SIG-M5 treated with dmso at 0.1 percent for 504 hours (cell line): ENCODE measurements around the gene PYGO1.
"Not testable (repeated sequence)": the region's sequence is repeated elsewhere in the genome, so short reads cannot be mapped to it uniquely, and the experiment has no call there.

Experiments
- DNase-seq: peaks from one replicate; lab custom pipeline; 2025; ENCODE audit not compliant: unreplicated experiment; lab: John Stamatoyannopoulos, UW

PYGO1 gene, protein sequence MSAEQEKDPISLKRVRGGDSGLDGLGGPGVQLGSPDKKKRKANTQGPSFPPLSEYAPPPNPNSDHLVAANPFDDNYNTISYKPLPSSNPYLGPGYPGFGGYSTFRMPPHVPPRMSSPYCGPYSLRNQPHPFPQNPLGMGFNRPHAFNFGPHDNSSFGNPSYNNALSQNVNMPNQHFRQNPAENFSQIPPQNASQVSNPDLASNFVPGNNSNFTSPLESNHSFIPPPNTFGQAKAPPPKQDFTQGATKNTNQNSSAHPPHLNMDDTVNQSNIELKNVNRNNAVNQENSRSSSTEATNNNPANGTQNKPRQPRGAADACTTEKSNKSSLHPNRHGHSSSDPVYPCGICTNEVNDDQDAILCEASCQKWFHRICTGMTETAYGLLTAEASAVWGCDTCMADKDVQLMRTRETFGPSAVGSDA

DNA sequence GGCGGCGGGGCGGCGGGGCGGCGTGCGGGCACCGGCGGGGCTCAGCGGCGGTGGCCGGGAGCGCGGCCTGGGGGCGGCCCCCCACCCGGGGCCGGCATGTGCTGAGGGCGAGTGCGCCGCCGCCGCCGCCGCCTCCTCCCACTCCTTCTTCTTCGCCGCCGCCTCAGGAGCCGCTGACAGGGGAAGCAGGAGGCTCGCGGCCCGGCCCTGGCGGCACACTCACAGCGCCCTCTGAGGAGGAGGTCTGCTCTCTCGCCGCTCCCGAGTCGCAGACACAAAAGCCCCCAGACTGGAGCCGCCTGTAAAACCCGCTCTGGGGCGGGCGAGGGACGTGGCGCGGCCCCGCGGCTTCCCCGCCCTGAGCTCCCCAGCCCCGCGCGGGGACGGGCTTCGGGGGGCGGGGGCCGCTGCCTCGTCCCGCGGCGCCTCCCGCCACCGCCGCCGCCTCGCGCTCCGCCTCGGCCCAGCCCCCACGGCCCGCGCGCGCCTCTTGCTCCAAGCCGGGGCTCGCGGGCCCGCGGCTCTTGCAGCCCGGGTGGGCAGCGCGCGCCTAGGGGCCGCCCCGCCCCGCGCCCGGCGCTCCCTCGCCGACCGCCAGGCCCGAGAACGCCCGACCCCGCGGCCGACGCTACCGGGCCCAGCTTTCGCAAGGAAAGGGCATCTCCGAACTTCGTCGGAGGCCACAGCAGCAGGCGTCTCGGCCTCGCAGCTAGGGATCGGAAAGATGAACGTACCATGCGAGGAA is at the start of gene PYGO1:
Gene PYGO1, minus strand, starts transcription at position 276 of the 745 bp plus-strand sequence. CDS start 462 bp downstream, outside the sequence.
- peak; percentile 36 for DNase-seq

DNA sequence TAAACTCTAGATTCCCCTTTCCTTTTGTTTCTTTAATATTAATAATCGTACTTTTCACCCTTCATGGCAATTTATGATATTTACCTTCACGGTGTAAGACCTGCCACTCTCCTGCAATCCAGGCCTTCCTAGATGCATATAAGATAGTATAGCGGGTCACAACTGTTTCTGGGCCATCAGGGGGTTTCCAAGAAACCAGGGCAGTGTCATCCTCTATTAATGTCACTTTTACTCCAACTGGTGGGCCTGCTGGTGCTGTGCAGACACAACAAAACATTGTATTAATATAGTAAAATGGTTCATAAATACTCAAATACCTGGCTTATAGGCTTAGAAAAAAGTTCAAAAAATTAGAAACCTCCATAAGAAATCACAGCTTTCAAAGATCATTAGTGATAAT is 48.9 kb upstream of the PYGO1 start:
- no peak for DNase-seq

DNA sequence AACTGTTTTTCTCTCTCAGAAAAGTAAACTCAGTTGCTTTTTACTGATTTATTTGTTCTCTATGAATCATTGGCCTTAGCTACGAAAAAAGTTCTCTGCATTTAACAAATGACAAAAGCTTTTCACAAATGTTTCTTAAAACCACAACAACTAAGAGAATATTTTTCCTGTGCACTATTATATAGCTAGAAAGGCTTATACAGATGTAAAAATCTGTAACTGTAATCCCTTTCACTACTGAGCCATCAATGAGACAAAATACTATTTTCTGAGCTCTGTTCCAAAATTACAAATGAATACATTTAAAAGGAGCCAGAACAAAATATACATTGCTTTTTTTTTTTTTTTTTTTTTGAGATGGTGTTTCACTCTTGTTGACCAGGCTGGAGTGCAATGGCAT is 45.6 kb upstream of the PYGO1 start:
- no peak for DNase-seq

DNA sequence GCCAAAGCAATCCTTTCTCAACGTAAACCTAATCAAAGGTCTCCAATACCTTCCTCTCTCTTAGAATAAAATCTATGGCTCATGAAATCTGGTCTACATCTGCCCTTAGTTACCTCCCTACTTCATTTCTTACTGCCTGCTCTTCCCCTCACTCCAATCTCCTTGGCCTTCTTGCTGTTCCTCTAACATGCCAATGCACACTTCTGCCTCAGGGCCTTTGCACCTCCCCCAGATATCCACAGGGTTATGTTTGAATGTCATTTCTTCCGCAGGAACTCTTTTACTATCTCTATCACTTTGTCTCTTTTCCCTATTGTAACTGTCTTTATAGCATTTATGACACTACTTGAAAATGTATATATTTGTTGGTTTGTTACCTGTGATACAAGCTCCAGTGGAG is 44.3 kb upstream of the PYGO1 start:
- no peak for DNase-seq

DNA sequence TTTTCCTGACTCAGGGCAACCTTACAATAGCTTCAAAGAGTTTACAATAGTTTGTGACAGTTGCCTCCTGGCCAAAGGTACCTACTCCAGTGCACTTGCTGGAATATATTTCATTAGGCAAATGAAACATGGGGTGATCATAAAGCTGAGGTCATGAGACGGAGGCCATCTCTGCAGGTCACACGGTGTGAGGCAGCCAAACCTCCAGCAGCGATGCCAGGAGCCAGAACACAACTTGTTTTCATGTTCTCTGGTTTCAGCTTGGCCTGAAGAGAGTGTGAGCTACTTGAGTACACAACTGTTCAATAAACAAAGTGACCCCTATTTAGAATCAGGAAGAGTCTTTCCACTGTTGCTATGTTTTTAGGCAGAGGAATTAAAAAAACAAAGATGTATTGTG is 42.7 kb upstream of the PYGO1 start:
- no peak for DNase-seq

DNA sequence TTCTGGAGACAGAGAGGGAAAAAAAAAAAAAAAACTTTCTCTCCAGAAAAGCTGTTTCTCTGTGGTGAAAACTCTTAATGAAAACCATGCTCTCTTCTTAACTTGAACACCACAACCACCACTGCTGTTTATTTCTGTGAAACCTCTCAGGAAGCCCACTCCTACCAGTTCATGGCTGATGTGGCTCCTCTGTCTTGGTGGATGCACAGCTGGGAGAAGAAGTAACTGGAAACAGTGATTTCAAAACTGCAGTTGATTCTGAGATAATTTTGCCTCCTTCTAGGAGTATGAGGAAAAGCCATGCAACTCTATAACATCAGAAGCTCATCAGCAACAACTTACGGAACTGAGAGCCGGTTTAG is 40.2 kb upstream of the PYGO1 start:
- no peak for DNase-seq

DNA sequence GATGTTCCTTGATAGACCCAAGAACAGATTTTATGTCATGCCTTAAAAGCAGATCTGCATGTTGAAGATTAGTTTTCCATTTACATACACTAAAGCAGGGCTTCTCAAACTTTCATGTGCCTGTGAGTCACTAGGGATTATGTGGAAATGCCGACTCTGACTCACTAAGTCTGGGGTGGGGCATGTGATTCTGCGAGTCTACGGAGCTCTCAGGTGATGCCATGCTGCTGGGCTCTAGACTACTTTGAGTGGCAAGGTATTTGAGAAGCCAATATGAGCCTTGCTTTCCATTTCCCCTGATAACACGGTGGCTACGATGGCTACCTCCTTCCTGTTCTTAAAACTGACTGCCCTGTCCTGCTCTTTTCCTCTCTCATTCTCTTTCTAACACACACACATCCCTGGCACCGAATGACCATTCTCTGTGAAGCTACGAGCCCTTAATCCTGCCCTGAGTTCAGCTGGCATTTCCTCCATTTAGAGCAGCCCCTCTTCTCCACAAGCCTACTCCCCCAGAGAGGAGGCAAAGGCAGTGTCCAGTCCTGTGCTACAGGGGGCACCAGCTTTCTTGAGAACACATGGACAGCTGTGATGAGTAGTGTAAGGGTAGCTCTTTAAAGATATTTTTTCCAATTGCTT is 39.7 kb upstream of the PYGO1 start:
- peak; percentile 34 for DNase-seq

DNA sequence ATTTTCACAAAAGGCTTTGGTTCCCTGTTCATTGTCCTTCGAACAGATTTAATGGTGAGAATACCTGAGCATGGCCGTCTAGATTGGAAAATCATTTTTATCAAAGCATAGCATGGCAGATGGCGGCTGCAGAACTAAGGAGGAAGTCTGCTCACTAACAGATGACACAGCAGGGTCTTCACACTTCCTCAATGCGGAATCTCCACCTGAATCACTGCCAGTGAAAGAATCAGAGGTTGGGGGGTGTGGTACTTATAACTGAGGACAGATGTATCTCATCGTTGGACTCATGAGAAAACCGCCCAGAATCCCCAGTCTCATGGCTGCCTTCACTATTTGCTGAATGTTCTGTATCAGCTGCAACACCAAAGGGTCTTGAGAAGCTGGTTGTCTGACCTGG is 31.6 kb upstream of the PYGO1 start:
- no peak for DNase-seq

DNA sequence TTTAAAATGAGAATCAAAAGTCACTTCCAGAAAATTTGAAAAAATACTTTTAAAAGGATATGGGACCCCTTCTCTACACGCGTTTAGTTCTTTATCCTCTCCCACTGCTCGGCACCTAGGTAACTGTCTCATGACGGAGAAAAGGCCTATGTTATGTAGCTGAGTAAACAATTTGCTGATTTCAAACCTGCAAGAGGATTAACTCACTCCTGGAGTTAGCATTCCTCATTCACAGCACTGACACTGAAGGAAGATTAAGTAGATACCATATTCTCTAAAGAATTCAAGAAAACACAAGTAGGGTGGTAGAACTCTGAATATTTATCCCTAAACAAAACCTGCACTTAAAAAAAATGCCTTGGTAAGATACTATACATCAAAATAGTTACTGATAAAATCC is 30.2 kb upstream of the PYGO1 start:
- DNase-seq = no peak

DNA sequence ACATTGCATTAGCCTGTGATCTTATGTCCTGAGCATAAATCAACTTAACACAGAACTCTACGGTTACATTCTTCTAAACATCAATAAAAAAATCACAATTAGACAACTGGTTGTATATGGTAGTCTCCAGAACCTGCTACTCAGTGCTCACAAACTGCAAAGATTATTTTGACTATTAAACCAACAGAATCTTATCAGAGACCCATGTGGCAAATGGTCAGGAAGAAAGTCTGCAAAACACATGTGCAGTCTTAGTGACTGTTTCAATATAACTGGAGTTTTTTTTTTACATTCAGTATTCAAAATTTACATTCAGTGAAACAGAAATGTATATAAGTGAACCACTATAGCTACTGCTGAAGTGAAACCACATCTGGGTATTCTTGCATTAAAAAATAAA is 27.3 kb upstream of the PYGO1 start:
- DNase-seq = no peak

DNA sequence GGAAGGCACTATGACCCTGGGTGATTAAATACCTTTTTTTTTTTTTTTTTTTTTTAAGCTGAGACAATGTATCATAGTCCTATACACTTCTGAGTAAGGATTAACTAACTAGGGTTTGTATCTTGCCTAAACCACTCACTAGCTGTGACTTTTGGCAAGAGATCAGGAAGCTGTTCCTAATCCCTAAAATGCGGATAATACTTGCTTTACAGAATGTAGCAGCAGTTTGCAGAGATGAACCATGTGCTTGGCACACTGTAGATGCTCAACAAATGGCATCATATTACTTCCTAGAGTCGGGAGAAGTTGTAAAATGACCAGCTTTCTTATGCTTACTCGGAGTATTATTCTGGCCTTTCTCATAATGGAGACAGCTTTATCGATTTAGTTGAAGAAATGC is 25.6 kb upstream of the PYGO1 start:
- no peak for DNase-seq

DNA sequence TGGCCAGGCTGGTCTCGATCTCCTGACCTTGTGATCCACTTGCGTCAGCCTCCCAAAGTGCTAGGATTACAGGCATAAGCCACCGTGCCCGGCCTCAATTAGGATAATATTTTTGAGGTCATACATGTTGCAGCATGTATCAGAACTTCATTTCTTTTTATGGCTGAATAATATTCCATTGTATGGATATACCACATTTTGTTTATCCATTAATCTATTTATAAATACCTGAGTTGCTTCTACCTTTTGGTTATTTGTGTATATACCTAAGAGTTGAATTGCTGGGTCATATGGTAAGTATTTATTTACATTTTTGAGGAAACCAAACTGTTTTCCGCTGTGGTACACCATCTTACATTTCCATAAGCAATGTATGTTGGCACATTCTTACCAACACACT is 18.1 kb upstream of the PYGO1 start:
- no peak for DNase-seq

DNA sequence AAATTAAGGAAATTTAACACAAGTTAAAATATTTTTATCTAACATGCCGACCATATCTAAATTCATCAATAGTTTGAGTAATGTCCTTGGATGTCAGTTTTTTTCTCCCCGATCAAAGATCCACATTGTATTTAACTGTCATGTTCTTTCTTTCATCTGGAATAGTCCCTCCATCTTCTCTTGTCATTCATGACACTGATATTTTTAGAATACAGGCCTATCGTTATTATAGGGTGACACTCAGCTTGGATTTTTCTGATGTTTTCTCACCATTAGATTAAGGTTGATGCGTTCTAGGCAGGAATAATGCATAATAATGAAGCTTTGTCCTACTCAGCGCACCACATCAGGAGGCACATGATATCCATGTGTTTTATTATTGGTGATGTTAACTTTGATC is 13.2 kb upstream of the PYGO1 start:
- no peak for DNase-seq

DNA sequence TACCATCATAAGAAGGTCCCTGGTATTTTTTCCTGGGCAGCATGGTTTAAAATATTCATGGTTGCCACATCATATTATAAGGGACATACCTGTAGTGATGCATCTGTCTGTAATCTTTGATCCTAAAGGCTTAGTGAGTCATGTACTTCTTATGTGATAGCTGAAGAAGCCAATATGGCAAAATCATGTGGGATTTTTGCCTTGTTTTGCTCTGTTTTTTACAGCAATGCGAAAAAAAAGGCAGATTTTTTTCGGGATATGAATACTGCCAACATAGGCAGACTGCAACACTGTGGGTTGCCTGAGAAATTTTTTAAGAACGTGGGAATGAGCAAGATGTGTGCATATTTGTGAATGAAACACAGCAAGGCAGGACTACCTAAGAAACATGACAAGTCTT is 11.3 kb upstream of the PYGO1 start:
- no peak for DNase-seq

DNA sequence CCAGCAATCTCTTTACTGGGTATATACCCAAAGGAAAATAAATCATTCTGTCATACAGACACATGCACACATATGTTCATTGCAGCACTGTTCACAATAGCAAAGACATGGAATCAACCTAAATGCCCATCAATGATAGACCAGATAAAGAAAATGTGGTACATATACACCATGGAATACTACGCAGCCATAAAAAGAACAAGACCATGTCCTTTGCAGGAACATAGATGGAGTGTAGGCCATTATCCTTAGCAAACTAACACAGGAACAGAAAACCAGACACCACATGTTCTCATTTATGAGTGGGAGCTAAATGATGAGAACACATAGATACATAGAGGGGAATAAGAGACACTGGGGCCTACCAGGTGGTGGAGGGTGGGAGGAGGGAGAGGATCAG is 4.9 kb upstream of the PYGO1 start:
- DNase-seq = not testable (repeated sequence)

DNA sequence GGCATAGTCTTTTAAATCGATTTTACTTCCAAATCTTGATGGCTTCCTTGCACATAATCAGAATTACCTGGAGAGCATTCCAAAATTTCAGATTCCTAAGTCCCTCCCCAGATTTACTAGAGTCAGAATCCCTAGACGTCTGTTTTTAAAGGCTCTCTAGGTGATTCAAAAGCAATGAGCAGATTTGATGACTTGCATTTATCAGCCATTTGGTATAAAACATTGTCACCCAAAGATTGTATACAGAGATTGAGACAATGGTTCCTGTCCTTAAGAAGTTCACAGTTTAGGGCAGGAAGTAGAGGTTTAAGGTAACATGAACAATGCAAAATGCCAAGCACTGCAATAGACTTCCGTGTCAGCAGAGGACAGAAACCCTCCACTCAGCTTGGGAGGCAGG is 2.6 kb upstream of the PYGO1 start:
- DNase-seq = no peak

DNA sequence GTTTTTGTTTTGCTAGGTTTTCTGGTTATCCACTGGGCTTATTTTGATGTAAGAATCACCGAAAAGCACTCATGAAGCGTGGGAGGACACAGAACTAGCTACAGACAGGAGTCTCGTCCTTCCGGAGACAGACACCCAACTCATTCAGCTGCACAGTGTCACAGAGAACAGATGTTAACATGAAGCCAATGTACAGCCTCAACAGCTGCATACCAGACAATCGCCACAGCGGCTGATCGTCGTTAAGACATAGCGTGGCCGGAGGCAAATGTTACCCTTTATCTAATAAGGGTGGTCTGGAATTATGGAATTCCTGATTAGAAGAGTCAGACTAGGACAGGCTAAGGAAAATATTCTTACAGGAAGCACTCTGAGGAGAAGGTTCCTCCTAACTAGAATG is 1.1 kb upstream of the PYGO1 start:
- no peak for DNase-seq

DNA sequence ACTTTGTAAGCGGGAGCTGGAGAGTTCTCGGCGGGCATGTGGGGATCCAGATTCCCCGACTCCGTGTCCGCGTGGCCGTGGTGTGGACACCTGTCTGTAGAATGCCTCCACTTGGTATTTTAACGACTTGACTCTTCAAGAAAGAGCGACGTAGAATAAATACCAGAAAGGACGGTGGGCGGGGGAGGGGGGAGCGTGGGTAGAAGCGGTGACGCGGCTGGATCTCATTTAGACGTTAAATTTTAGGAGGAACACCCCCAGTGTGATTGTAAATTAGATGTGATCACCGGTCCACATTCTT is 620 bp upstream of the PYGO1 start:
- no peak for DNase-seq

DNA sequence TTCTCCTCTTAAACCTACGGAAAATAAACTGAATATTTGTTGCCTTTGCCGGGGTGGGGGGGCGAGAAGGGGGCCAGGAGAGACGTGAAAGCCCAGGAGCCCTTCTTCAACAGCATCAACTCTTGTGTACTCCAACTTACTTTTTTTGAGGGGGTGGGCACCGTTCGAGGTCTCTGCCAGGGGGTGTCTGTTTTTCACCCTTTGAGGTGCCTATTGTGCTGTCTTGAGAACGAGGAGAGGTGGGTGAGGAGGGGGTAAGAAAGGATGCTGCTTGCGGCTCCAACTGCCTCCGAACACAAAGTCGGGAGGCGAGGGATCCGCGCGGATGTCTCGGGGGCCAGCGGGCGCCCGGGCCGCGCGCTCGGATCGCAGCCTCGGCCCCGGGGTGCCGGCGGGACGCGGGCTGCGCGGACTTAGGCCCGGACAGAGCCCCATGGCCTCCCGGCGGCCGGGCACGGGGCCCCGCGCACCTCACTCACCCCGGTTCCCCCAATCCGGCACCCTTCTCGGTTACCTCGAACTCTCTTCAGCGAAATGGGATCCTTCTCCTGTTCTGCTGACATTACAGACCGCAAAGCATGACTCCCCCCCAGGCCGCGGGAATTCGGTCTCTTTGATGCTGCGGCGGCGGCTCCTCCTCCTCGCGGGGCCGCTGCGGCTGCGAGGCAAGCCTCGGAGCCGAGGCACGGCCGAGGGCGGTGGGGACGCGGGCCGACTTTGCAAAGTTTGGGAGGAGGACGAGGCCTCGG is 650 bp downstream of the PYGO1 start:
- no peak for DNase-seq

DNA sequence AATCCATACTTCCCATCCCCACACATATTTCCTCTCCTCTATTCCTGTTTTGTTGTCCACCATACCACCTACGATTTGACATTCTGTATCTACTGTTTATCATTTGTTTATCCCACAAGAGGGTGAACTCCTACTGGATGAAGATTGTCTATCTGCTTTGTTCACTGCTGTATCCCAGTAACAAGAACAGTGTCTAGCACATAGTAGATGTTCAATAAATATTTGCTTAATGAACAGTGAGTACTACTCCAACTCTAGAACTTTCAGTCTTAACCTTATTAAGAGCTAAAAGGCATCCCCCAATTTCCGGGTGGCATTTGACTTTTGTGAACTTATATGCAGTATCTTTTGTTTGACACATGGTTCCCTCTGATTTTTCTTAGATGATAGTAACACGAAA is 1.3 kb downstream of the PYGO1 start:
- no peak for DNase-seq

DNA sequence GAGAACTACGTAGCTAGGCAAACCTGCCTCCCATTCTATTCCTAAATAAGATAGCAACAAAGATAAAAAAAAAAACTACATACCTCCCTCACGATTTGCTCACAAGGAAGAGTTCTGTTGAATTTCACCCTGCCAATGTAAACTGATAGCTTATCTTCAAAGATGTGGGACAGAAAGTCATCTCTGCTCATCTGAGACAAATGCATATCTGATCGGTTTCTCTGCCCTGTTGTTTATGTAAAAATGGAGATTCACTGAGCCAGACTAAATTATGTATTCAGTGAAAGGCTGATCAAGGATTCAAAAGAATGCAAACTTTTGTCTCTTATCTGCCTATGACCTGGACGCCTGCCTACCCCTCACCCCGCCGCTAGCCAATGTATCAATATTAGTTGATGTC is 11.2 kb downstream of the PYGO1 start:
- no peak for DNase-seq

DNA sequence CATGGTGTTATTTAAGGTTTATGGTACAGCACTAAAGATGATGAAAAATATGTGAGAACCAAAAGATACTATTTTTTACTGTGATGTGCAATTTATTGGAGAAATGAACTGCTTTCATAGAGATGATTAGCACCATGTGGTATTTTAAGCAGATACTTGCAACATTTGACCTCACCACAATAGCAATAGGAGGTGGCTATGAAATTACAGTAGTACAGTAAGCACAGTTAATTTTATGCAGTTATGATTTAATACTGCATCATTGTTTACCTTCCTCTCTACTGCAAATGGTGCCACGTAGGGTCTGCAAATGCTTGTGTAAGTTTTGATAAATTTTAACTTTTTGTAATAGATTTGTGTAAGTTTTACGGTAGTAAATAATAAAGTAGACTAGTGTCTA is 14.0 kb downstream of the PYGO1 start:
- no peak for DNase-seq
